Measurements from ENCODE around the gene ZNG1F.
"Not testable (repeated sequence)": the region's sequence is repeated elsewhere in the genome, so short reads cannot be mapped to it uniquely, and the experiment has no call there.

The ZNG1F gene

DNA sequence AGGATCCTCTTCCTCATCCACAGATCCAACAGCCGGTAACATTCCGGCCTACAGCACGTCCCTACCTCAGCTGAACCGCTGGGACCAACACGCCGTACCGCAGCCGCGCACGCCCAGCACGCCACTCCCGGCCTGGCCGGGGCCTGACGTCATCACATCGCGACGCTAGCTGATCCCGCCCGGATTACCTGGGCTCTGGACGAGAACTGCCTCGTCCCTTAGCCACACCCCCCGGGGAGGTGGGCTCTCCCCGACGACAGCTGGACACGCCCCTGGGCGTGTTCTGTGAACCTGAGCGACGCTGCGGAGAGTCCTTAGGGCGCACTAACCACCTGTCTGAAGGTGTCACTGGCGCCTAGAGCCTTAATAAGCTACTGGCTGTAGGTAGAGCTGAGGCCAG lies at the start of gene ZNG1F:
Gene ZNG1F (minus strand): TSS at position 101 of the 400 bp plus-strand sequence. CDS start 59 bp downstream, at position 42.
- not testable (repeated sequence) for DNase-seq (ENCODE audit: low read depth in 2 of 2)

DNA sequence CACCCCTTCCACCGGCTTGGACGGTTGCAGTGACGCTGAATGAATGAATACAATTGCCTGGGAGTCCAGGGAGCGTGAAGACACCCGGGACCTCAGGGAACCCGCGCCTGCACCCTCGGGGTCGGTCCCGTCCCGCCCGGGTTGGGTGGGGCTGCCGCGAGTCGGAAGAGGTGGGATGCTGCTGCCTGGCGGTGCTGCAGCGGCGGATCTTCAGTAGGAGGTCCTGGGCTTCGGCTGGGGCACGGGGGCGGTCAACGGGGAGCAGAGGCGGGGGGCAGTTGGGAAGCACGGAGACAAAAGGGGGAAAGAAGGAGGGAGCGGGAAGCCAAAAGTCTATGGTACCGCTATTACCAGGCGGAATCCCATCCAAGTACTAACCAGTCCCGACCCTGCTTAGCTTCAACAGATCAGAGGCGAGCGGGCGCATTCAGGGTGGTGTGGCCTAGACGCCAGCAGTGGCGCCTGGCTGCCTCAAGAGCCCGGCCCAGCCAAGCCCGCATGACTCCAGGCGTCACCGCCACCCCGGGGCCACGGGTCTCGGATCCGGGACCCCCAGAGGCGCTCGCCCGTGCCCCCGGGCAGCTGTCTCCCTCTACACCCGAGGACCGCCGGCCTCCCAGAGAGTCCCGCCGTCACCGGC lies 48.1 kb upstream of the ZNG1F start:
- not testable (repeated sequence) for DNase-seq (ENCODE audit: low read depth in 2 of 2)

DNA sequence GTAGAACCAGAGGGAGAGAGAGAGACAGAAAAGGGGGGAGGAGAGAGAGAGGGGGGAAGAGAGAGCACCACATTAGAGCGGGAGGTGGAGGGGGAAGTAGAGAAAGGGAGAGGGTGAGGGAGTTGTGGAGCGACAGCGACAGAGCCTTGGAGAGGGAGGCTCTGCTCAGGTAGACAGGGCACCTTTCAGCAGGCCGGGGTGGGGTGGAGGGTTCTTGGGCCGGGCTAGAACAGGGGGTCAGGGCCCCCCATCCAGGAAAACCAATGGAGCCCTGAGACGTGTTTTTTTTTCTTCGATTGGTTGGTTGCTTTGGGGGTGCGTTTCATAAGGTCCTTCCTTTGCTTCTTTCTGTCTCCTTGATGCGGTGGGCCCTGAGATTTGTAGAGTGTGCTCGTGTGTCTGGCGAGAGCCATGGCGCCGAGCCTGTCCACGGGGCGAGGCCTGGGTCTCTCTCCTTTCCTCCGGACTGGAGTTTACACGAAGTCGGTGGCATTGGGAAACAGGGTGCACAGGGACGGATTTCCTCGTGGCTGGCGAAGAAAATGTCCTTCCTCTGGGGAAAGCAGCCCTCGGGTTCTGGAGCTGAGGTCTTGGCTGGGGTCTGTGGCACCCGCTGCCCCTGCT lies 47.5 kb upstream of the ZNG1F start:
- DNase-seq (ENCODE audit: low read depth in 2 of 2), result not testable (repeated sequence)

DNA sequence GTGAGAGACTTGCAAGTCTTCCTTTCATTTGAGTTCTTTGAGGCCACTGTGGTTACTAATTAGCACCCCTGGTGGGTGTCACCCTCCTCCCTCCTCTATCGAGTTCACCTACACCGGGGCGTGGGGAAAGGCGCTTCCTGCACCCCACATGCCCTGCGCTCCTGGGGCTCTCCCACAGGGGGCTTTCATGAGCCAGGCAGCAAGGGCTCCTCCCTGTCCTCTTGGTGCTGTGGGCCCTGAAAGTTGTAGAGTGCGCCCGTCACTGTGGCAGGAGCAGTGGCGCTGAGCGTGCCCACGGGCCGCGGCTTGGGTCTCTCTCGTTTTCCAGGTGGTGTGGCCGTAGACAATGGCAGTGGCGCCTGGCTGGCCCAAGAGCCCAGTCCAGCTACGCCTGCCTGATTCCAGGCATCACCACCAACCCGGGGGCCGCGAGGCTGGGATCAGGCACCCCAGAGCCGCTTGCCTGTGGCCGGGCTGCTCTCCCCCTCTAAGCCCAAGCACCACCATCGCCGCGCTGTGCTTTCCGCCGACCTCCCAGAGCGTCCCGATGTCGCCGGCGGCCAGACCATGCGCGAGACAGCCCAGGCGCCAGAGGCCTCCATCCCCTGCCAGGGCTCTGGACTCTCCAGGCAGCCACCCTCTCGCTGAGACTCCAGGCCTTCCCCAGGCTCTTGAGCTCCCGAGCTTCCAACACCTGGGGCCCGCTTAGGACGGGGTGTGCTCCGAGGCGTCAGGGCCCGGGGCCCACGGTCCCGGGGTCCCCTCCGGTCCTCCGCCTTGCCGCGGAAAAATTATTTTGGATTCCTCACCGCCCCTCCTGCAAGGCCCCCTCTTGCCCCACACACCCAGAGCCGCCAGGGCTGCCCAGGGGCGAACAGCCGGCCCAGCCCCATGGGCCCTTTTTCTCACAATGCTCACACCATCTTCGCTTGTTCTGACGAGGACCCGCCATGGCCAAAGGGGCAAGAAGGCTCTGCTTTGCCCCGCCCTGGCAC lies 46.0 kb upstream of the ZNG1F start:
- DNase-seq (ENCODE audit: low read depth in 2 of 2), result peak; percentile 31 to 35

DNA sequence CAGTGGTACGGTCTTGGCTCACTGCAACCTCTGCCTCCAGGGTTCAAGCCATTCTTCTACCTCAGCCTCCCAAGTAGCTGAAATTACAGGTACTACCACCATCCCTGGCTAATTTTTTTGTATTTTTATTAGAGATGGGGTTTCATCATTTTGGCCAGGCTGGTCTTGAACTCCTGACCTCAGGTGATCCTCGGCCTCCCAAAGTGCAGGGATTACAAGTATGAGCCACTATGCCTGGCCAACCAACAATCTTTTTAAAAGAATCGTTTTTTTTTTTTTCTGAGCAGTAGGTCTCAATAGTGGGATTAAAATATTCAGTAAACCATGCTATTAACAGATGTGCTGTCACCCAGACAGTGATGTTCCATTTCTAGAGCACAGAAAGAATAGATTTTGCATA lies 45.1 kb upstream of the ZNG1F start:
- not testable (repeated sequence) for DNase-seq (ENCODE audit: low read depth in 2 of 2)

DNA sequence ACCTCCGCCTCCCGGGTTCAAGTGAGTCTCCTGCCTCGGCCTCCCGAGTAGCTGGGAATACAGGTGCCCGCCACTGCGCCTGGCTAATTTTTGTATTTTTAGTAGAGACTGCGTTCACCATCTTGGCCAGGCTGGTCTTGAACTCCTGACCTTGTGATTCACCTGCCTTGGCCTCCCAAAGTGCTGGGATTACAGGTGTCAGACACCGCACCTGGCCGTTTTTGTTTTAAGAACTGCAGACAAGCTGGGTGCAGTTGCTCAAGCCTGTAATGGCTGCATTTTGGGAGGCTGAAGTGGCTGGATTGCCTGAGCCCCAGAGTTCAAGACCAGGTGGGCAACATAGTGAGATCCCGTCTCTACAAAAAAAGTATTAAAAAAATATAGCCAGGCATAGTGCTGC lies 43.2 kb upstream of the ZNG1F start:
- not testable (repeated sequence) for DNase-seq (ENCODE audit: low read depth in 2 of 2)

DNA sequence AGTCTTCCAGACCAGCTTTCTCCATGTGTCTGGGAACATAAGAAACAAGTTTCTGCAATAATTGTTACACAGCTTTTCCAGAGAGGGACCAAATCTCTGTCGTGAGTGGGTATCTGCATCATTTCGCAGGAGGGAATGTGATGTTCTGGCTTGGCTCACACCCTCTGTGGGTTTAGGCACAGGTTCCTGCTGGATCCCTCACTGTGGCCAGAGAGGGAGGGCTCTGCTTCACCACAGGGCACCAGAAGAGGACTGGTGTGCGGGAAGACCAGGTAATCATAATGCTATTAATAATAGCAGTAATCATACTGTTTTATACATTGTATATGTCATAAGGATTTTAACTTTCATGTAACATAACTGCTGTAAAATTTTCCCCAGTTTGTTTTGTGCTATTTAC lies 41.3 kb upstream of the ZNG1F start:
- not testable (repeated sequence) for DNase-seq (ENCODE audit: low read depth in 2 of 2)

DNA sequence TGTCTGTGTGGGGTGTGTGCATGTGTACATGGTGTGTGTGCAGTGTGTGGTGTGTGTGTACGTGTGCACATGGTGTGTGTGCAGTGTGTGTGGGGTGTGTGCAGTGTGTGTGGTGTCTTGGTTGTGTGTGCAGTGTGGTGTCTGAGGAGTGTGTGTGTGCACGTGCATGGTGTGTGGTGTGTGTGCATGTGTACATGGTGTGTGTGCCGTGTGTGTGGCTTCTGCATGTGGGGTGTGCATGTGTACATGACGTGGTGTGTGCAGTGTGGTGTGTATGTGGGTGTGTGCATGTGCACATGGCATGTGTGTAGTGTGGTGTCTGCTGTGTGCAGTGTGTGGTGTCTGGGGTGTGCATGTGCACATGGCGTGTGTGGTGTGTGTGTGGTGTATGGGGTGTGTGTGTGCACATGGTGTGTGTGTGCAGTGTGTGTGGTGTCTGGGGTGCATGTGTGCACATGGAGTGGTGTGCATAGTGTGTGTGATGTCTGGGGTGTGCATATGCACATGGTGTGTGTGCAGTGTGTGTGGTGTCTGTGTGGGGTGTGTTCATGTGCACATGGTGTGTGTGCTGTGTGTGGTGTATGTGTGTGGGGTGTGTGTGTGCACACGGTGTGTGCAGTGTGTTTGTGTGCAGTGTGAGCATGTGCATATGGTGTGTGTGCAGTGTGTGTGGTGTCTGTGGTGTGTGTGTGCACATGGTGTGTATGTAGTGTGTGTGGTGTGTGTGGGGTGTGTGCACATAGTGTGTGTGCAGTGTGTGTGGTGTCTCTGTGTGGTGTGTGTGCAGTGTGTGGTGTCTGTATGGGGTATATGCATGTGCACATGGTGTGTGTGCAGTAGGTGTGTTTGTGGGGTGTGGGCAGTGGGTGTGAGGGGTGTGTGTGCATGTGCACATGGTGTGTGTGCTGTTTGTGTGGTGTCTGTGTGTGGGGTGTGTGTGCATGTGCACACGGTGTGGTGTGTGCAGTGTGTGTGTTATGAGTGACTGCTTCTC lies 40.6 kb upstream of the ZNG1F start:
- DNase-seq (ENCODE audit: low read depth in 2 of 2), result no peak

DNA sequence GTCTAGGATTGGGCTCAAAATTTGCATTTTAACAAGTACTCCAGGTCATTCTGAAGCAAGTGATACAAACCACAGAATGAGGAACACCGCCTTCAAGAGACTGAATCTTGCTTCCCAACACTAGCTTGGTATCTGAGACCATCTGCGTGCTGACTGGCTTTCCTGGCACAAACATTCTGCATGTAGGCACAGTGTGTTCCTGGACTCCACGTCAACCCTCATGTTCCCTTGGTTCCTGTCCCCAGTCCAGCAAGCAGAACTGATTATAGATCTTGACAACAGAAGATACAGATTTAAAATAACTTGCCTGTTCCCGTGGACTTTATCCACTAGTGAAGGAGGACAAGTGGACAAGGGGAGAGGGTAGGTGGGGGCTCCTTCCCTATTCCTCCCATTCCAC lies 30.7 kb upstream of the ZNG1F start:
- not testable (repeated sequence) for DNase-seq (ENCODE audit: low read depth in 2 of 2)

DNA sequence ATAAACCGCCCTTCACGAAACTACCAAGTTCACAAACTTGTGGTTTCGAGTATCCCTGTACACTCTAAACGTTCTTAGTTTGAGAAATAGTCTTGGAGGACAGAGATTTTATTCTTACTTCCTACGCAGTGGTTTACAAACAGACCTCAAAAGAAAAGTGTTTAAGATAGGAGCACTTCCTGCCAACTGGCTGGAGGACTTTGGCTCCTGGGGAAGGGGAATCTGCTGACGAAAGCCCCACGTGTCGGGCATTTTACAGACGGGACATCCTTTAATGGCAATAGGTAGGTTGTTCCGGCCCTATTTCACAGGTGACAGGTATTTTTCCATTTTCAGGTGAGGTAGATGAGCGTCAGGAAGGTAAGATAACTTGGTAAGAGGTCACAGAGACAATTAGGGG lies 678 bp downstream of the ZNG1F start:
- DNase-seq (ENCODE audit: low read depth in 2 of 2), result not testable (repeated sequence)

DNA sequence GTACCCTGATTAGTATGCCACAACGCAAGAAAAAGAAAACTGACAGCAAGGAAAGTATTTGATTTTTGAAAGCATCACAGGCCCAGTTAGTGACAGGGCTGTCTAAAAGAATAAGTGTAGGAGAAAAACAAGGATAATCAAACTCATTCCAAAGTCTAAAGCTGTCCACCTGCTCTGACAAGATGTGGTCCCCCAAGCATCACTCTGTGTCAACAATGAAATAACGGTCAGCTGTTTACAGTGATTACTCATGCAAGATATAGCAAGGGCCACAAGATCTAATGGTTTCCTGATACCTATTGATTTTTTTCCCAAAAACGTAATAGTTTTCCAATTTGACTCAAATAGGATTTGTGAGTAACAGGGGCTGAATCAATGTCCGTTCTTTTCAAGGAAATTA lies 14.1 kb downstream of the ZNG1F start:
- not testable (repeated sequence) for DNase-seq (ENCODE audit: low read depth in 2 of 2)

DNA sequence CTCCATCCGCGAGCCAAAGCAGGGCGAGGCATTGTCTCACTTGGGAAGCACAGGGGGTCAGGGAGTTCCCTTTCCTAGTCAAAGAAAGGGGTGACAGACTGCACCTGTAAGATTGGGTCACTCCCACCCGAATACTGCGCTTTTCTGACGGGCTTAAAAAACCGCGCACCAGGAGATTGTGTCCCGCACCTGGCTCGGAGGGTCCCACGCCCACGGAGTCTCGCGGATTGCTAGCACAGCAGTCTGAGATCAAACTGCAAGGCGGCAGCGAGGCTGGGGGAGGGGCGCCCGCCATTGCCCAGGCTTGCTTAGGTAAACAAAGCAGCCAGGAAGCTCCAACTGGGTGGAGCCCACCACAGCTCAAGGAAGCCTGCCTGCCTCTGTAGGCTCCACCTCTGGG lies 39.0 kb downstream of the ZNG1F start:
- not testable (repeated sequence) for DNase-seq (ENCODE audit: low read depth in 2 of 2)

DNA sequence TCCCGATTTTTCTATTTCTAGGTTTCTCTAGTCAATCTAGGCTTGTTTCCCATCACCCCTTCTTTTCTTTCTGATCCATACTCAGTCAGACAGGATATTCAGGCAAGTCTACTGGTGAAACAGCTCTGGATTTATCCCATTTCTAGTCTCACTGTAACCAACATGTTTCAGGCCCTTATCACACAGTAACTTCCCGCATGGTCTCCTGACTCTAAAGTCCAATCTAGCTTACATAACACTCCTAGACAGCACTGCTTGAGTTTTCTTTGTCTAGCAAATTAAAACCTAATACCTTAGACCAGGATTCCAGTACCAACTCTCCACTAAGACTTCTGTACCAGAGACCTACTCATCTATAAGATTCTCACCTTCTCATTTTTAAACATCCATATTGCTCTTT lies 47.2 kb downstream of the ZNG1F start:
- DNase-seq (ENCODE audit: low read depth in 2 of 2), result not testable (repeated sequence)

DNA sequence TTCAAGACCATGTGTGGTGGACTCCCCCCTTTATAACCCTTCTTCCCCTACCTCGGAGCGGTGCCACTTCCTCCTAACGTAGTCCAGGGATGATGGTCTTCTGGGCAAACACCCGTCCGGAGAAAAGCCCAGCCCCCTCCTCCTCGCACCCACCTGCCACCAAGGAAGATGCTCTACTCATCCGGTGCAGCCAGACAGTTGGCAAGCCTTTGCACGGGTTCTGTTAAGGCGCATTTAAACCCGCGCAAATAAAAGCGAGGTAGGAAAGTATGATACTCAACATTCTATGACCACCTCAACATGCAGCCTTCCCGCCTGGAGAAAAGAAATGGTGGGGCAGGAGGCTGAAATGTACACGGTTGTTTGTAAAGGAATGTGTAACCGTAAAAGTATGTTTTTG lies 60.5 kb downstream of the ZNG1F start, which contains the start of gene FOXD4L6:
Gene FOXD4L6 (minus strand): TSS at position 101 of the 400 bp plus-strand sequence. CDS start 298 bp downstream, outside the sequence.
- not testable (repeated sequence) for DNase-seq (ENCODE audit: low read depth in 2 of 2)

DNA sequence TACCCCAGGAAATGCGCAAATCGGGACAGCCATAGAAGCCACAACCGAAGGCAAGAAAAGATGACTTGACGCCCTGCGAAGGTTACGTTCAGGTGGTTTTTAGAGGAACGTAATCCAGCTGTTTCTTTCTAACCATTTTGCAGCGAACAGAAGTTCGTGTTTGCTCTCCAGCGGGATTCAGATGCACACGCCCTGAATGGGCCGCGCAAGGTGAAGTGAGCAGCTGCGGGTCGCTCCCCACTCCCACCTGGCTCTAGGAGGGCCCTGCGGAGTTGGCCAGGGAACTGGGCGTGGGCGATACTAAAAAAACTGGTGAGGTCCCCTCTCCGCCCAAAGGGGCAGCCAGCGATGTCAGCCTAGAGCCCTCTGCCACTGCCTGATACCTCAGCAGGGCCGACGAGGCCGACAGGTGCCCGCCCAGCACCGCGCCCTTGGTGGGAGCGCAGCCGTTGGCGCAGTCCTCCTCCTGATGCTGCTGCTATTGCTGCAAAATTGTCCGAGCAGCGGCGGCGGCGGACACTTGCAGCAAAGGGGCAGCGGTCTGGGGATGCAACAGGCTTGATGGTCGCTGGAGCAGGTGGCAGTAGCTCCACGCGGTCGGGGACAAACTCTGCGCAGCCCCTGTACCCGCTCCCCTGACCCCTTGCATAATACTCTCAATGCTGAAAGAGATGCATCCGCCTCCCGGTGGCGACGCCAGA lies 62.2 kb downstream of the ZNG1F start:
- DNase-seq (ENCODE audit: low read depth in 2 of 2), result not testable (repeated sequence)

DNA sequence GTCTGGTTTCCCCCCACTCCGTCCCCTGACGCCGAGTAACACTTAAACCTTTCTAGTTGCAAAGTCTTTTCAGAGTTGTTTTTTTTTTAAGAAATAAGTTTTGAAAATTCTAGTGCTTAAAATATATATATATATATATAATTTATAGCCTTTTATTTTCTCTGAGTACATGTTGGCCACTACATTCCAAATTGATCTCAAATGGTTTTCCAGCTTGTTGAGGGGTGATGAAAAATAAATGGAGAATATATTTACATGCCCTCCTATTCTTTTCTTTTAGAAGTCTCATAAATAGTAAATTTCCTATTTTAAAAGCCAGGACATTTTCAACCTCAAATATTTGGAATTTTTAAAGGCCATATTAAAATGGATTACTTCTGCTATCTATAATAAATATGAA lies 63.2 kb downstream of the ZNG1F start:
- not testable (repeated sequence) for DNase-seq (ENCODE audit: low read depth in 2 of 2)

DNA sequence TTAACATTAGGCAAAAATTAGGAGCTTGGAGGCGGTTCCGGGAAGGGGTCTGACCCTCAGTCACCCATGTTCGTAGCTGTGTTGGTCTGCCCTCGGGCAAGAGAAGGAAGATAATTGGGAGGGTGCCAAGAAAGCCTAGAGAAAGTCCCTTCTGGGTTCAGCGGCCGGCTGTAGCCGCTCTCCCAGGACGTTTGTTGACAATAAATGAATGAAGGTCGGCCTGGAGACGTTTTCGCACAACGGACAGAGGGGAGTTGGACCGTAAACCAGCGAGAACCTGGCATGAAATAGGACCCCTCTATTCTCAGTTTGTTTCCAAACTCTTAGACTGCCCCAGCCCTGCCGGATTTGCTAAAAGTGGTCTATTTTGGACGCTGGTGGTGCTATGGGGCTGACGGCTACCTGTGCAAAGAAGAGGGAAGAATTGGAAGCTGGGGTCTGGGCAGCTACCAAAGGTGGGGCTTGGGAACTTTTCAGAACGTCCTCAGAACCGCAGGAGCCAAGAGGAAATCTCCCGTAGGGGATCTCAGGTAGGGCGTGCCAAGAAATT lies 63.9 kb downstream of the ZNG1F start:
- not testable (repeated sequence) for DNase-seq (ENCODE audit: low read depth in 2 of 2)

DNA sequence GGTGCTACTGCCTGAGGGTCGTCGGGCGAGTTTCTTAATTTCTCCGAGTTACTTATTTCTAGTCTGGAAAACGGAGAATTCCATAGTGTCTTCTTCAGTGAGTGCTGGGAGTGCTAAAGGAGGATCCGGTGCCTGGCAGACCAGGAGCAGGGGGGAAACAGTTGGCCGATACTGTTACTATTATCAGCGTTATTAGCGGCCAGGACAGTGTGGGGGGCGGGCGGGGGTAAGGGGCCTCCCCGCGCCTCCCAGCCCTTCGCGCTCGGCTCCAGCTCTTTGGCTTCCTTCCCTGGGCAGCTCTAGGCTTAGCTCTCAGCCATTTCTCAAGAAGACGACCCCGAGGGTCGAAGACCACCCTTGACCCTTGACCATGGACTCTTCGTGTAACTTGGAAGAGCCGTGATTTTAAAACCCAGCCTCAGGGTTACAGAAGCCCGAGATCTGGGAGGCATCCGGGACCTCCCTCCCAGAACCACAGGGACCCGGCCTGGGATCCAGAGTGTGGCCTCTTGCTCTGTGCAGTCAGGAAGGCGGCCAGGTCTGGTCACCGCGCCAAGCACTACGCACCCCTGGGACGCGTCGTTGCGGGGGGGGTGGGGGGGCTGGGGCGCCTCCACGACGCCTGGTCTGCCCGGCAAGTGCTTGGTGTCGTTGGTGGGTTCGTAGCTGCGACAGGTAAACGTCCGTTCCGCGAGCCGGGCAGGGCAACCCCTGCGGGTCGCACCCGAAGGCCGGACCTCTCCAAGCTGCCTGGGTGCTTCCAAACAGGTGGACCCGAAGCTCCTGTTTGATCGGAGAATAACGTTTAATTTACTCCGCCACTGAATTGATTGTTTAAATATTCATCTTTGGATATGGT lies 64.6 kb downstream of the ZNG1F start:
- DNase-seq (ENCODE audit: low read depth in 2 of 2), result not testable (repeated sequence)

DNA sequence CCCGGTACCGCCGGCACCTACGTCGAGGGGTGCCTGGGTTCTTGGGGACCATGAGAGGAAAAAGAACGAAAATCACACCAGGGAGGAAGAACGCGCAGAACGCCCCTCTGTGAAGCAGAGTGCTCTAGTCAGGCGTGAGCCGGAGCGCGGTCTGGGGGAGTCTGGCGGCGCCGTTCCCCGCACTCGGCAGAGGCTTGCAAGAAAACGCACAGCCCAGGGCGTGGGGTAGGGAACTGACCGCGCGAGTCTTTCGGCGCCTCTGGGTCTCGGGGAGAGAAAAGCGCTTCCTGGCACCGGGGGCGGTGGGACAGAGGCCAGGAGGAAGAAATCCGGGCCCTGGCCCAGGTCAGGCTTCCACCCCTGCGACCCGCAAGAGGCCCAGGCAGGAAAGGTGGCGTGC lies 65.3 kb downstream of the ZNG1F start:
- not testable (repeated sequence) for DNase-seq (ENCODE audit: low read depth in 2 of 2)
